Coronary artery (tissue), 2 donors: ENCODE measurements around the gene TTYH2.

Experiments
- DNase-seq: peaks from one replicate; pipeline ENCODE4 v3.0.0-alpha.2; 2017; ENCODE audit warnings: low spot score
- H3K27ac ChIP-seq, 2 donors: fragments of 200-600 bp; sonication (generic); one replicate each; pipeline ENCODE4 v1.5.1; 2016 to 2019
- H3K4me3 ChIP-seq: fragments of 200-600 bp; sonication (generic); 2 replicates; pipeline ENCODE4 v1.5.1; 2016; ENCODE audit warnings: mild to moderate bottlenecking, moderate library complexity
- TF ChIP-seq, protein P1 (sequence below): fragments of 200-600 bp; sonication (generic); IDR thresholded peaks from one replicate; pipeline ENCODE4 v1.5.1; 2019; ENCODE audit warnings: antibody characterized with exemption

The TTYH2 gene

GRCh38 chr17:74271901-74272561, 58.7 kb downstream of the TTYH2 start:
- TF ChIP-seq, protein P1, sequence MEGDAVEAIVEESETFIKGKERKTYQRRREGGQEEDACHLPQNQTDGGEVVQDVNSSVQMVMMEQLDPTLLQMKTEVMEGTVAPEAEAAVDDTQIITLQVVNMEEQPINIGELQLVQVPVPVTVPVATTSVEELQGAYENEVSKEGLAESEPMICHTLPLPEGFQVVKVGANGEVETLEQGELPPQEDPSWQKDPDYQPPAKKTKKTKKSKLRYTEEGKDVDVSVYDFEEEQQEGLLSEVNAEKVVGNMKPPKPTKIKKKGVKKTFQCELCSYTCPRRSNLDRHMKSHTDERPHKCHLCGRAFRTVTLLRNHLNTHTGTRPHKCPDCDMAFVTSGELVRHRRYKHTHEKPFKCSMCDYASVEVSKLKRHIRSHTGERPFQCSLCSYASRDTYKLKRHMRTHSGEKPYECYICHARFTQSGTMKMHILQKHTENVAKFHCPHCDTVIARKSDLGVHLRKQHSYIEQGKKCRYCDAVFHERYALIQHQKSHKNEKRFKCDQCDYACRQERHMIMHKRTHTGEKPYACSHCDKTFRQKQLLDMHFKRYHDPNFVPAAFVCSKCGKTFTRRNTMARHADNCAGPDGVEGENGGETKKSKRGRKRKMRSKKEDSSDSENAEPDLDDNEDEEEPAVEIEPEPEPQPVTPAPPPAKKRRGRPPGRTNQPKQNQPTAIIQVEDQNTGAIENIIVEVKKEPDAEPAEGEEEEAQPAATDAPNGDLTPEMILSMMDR: no peak
- H3K27ac ChIP-seq: peak overlapping the region in 1 of 2 donors; percentile 16
- no peak for DNase-seq
- H3K4me3 ChIP-seq: no peak overlapping the region

GRCh38 chr17:74272731-74273201, 59.4 kb downstream of the TTYH2 start:
- Histone ChIP-seq H3K4me3 (peak overlapping the region; percentile 6), H3K27ac (peak overlapping the region in 1 of 2 donors; percentile 16)
- DNase-seq: no peak
- TF ChIP-seq, protein P1: no peak

DNA sequence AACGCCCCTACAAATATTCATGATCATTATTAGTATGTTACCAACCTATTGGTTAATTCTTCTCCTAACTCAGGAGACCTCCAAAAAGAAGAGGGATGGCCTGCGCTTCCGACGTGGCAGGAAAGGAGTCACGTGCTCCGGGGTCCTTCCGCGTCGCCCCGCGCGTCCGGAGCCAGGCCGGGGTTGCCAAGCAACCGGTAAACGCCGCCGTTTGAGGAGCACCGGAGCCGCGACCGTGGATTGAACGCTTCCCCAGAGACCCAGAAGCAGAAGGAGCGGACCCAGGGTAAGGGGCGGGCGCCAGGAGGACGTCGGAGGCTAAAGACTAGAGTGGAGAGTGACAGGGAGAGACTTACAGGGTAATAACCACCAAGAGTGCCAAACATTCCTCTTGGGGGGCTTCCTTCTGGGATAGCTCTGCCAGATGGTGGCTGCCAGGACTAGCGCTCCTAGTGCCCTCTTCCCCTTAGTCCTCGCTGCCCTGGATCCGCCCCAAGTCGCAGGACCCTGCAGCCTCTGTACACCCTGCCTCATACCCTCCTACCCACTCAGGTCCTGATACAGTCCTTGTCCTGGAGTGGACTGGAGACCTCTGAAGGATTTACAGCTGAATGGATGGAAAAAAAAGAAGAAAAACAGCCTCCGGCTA, 60.8 kb downstream of the TTYH2 start, which contains the start of gene DNAI2:
DNAI2 (plus strand) TSS at position 175 of the 649 bp plus-strand sequence. CDS start 7,584 bp downstream, outside the sequence.
- Histone ChIP-seq H3K4me3 (peak within 1 kb of the TSS; percentile 45), H3K27ac (no peak within 1 kb of the TSS)
- TF ChIP-seq, protein P1: no peak
- no peak for DNase-seq

- Histone ChIP-seq H3K4me3 (no peak overlapping the region), H3K27ac (no peak overlapping the region)
- DNase-seq: no peak
- TF ChIP-seq, protein P1: no peak
Measured at GRCh38 chr17:74274709-74275340, 61.5 kb downstream of the TTYH2 start.

DNA sequence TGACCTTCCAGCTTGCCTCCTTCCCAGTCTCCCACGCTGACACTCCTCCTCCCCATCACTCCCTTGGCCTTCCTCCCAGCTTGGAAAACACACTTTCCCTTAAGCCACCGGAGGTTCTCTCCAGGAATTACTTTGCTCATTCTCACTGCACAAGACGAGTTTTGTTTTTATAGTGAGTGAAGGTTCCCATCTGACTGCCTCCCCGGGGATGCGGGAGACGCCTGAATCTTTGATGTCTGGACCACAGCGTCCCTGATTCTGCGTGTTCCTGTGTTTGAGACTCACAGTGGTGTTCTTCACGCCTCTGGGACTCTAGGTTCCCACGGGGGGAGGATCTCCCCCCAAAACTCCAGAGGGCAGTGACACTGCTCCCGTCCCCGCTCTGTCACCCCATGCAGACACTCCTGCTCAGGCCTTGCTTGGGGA, 62.7 kb downstream of the TTYH2 start:
- TF ChIP-seq, protein P1: no peak
- peak overlapping the region in 1 of 2 donors; percentile 44 for H3K27ac ChIP-seq
- DNase-seq: no peak
- peak overlapping the region; percentile 5 for H3K4me3 ChIP-seq

DNA sequence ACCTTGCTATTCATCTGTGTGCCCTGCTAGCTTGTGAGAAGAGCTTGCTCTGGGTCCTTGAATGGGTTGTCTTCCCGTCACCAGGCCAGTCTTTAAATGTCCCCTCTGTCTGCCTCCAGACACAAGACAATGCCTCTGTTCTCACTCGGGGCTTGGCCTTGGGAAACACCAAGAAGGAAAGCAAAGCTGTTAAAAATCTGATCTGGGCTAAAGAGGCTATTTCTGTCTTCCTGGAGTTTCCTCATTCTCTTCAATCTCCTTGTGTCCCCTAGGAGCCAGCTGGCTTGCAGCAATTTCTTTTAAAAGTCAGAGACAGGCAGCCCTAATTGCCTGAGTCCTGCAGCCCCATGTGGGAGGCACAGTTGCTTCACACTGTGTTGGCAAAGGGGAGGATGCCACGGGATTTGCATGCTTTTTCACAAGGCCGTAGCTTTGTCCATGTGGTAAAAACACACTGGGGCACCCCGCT, 63.2 kb downstream of the TTYH2 start:
- Histone ChIP-seq H3K27ac (peak overlapping the region in 1 of 2 donors; percentile 44), H3K4me3 (peak overlapping the region; percentile 5)
- no peak for DNase-seq
- TF ChIP-seq, protein P1: no peak
